ENCODE data around the gene CDH11. TPM values are rescaled to one million over a fixed set of nuclear protein-coding genes. Genes with fewer than 3 reads are reported as not detected.

Gene CDH11
- total RNA-seq, 3 donors from 2014 or later = 41.8 to 70.0 (median 52.8) TPM

- Histone ChIP-seq H3K9me3 (no peaks in the 10 kb centered on the region), H3K27ac (no peak overlapping the region), H3K4me1 (no peaks in the 10 kb centered on the region), H3K4me3 (no peak overlapping the region), H3K36me3 (no peaks in the 10 kb centered on the region), H3K27me3 (no peaks in the 10 kb centered on the region)
- TF ChIP-seq, protein P1, sequence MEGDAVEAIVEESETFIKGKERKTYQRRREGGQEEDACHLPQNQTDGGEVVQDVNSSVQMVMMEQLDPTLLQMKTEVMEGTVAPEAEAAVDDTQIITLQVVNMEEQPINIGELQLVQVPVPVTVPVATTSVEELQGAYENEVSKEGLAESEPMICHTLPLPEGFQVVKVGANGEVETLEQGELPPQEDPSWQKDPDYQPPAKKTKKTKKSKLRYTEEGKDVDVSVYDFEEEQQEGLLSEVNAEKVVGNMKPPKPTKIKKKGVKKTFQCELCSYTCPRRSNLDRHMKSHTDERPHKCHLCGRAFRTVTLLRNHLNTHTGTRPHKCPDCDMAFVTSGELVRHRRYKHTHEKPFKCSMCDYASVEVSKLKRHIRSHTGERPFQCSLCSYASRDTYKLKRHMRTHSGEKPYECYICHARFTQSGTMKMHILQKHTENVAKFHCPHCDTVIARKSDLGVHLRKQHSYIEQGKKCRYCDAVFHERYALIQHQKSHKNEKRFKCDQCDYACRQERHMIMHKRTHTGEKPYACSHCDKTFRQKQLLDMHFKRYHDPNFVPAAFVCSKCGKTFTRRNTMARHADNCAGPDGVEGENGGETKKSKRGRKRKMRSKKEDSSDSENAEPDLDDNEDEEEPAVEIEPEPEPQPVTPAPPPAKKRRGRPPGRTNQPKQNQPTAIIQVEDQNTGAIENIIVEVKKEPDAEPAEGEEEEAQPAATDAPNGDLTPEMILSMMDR (IDR thresholded peaks at IDR 0.05) = no peak
- TF ChIP-seq POLR2AphosphoS5 (IDR thresholded peaks at IDR 0.05) (no peak), POLR2A (IDR thresholded peaks at IDR 0.05) (no peak)
- no peak for DNase-seq (ENCODE audit: low spot score in 2 of 2)
- intact Hi-C loops (cut with DNase I; ENCODE audit: low total_unique reads) = no loop called here
These were observed 121.2 kb downstream of the CDH11 start for GRCh38 chr16:65000654-65001053.

GRCh38 chr16:64997751-64998150 lies 124.1 kb downstream of the CDH11 start:
- no peaks in the 10 kb centered on the region for H3K4me1 ChIP-seq
- H3K27ac ChIP-seq = no peak overlapping the region
- TF ChIP-seq, protein P1 (IDR thresholded peaks at IDR 0.05) = no peak
- TF ChIP-seq POLR2A (IDR thresholded peaks at IDR 0.05) (no peak), POLR2AphosphoS5 (IDR thresholded peaks at IDR 0.05) (no peak)
- H3K4me3 ChIP-seq = no peak overlapping the region
- no peaks in the 10 kb centered on the region for H3K9me3 ChIP-seq
- H3K36me3 ChIP-seq = no peaks in the 10 kb centered on the region
- H3K27me3 ChIP-seq = no peaks in the 10 kb centered on the region
- DNase-seq (ENCODE audit: low spot score in 2 of 2) = no peak
- intact Hi-C loops (cut with DNase I; ENCODE audit: low total_unique reads) = no loop called here

DNA sequence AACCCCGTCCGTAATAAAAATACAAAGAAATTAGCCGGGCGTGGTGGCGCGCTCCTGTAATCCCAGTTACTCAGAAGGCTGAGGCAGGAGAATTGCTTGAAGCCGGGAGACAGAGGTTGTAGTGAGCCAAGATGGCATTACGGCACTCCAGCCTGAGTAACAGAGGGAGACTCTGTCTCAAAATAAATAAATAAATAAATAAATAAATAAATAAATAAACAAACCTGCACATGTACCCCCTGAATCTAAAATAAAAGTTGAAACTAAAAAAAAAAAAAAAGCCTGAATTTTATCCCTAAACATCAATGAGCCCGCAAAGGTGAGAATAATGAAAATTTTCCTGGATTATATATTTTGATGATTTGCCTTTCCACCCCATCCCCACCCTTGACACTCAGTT lies 124.7 kb downstream of the CDH11 start:
- TF ChIP-seq POLR2A (IDR thresholded peaks at IDR 0.05) (no peak), POLR2AphosphoS5 (IDR thresholded peaks at IDR 0.05) (no peak)
- TF ChIP-seq, protein P1 (IDR thresholded peaks at IDR 0.05) = no peak
- no peaks in the 10 kb centered on the region for H3K9me3 ChIP-seq
- no peak overlapping the region for H3K4me3 ChIP-seq
- no peak for DNase-seq (ENCODE audit: low spot score in 2 of 2)
- H3K27ac ChIP-seq = no peak overlapping the region
- intact Hi-C loops (cut with DNase I; ENCODE audit: low total_unique reads) = no loop called here
- no peaks in the 10 kb centered on the region for H3K4me1 ChIP-seq
- no peaks in the 10 kb centered on the region for H3K27me3 ChIP-seq
- H3K36me3 ChIP-seq = no peaks in the 10 kb centered on the region

DNA sequence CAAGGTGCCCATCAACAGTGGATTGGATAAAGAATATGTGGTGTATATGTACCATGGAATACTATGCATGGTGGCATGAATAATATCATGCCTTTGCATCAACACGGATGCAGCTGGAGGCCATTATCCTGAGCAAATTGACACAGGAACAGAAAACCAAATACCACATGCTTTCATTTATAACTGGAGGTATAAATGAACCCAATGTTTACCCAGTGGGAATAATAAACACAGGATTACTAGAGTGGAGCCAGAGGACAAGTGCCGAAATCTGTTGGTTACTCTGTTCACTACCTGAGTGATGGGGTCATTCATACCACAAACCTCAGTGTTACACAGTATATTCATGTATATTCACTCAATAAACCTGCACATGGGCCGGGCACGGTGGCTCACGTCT lies 125.2 kb downstream of the CDH11 start:
- no peak for DNase-seq (ENCODE audit: low spot score in 2 of 2)
- TF ChIP-seq, protein P1 (IDR thresholded peaks at IDR 0.05) = no peak
- TF ChIP-seq POLR2A (IDR thresholded peaks at IDR 0.05) = no peak
- no peak for TF ChIP-seq POLR2AphosphoS5 (IDR thresholded peaks at IDR 0.05)
- Histone ChIP-seq H3K9me3 (no peaks in the 10 kb centered on the region), H3K27me3 (no peaks in the 10 kb centered on the region), H3K4me1 (no peaks in the 10 kb centered on the region), H3K4me3 (no peak overlapping the region), H3K36me3 (no peaks in the 10 kb centered on the region), H3K27ac (no peak overlapping the region)
- intact Hi-C loops (cut with DNase I; ENCODE audit: low total_unique reads) = no loop called here

- Histone ChIP-seq H3K9me3 (no peaks in the 10 kb centered on the region), H3K27ac (no peak overlapping the region), H3K4me3 (no peak overlapping the region), H3K4me1 (no peaks in the 10 kb centered on the region), H3K36me3 (no peaks in the 10 kb centered on the region), H3K27me3 (no peaks in the 10 kb centered on the region)
- DNase-seq (ENCODE audit: low spot score in 2 of 2) = no peak
- intact Hi-C loops (cut with DNase I; ENCODE audit: low total_unique reads) = no loop called here
- no peak for TF ChIP-seq POLR2A (IDR thresholded peaks at IDR 0.05)
- TF ChIP-seq POLR2AphosphoS5 (IDR thresholded peaks at IDR 0.05) = no peak
These were observed 128.4 kb downstream of the CDH11 start for GRCh38 chr16:64993464-64993863.

GRCh38 chr16:64991001-64991400 lies 130.9 kb downstream of the CDH11 start:
- Histone ChIP-seq H3K27ac (no peak overlapping the region), H3K36me3 (no peaks in the 10 kb centered on the region), H3K4me1 (no peaks in the 10 kb centered on the region), H3K4me3 (no peak overlapping the region), H3K9me3 (no peaks in the 10 kb centered on the region), H3K27me3 (no peaks in the 10 kb centered on the region)
- intact Hi-C loops (cut with DNase I; ENCODE audit: low total_unique reads) = no loop called here
- DNase-seq (ENCODE audit: low spot score in 2 of 2) = no peak
- TF ChIP-seq, protein P1 (IDR thresholded peaks at IDR 0.05) = no peak
- TF ChIP-seq POLR2AphosphoS5 (IDR thresholded peaks at IDR 0.05) (no peak), POLR2A (IDR thresholded peaks at IDR 0.05) (no peak)

All from breast epithelium (tissue), 4 donors.